CD4-positive, alpha-beta T cell (primary cell): Measurements from ENCODE around the gene SLCO4C1. TPM values are rescaled to one million over a fixed set of nuclear protein-coding genes. Genes with fewer than 3 reads are reported as not detected.

Source experiments
- ATAC-seq: fragments of 200-7000 bp; cut with Tn5 transposase; one replicate; pipeline ENCODE4 v1.10.0; 2022; ENCODE audit warnings: mild to moderate bottlenecking; ENCODE audit not compliant: poor library complexity
- CTCF ChIA-PET: fragments of 350-600 bp; sonication (Branson Sonifier 250); formaldehyde crosslinking; loops from one replicate; lab custom pipeline; 2021; ENCODE audit warnings: antibody characterized with exemption, inconsistent platforms; lab: Charles Lee
- POLR2A ChIA-PET: fragments of 350-600 bp; sonication (Branson Sonifier 250); formaldehyde crosslinking; loops from one replicate; lab custom pipeline; 2021; ENCODE audit warnings: antibody characterized with exemption, inconsistent platforms; lab: Charles Lee
- DNase-seq, 14 experiments: peaks; one replicate each; pipeline ENCODE4 v3.0.0-alpha.2; 2013 to 2020; ENCODE audit warnings: mixed read lengths in 2 of 14
- H3K27ac ChIP-seq, 2 donors: one replicate each; pipeline versions ENCODE4 v1.5.1 to v1.7.0; 2013; ENCODE audit warnings: low read length in 2 of 2, low read depth in 1 of 2, mild to moderate bottlenecking in 1 of 2
- H3K27me3 ChIP-seq, 2 experiments: 1 replicate in 1 of 2; 2 replicates in 1 of 2; pipeline versions ENCODE4 v1.6.1 to v1.7.0; 2013; ENCODE audit warnings: low read length in 2 of 2, control low read depth in 1 of 2, mild to moderate bottlenecking in 1 of 2, moderate library complexity in 1 of 2; ENCODE audit not compliant: insufficient read depth in 2 of 2, control insufficient read depth in 1 of 2
- H3K36me3 ChIP-seq: one replicate; pipeline ENCODE4 v1.6.1; 2013; ENCODE audit warnings: low read length, control low read depth; ENCODE audit not compliant: insufficient read depth
- H3K4me1 ChIP-seq: one replicate; pipeline ENCODE4 v1.6.1; 2013; ENCODE audit warnings: low read length, control low read depth; ENCODE audit not compliant: insufficient read depth
- H3K4me3 ChIP-seq: one replicate; pipeline ENCODE4 v1.5.1; 2013; ENCODE audit warnings: mild to moderate bottlenecking, low read length, moderate library complexity
- H3K9me3 ChIP-seq, 2 experiments: 1 replicate in 1 of 2; 2 replicates in 1 of 2; pipeline versions ENCODE4 v1.6.1 to v1.7.0; 2013; ENCODE audit warnings: low read length in 2 of 2, mild to moderate bottlenecking in 2 of 2, control low read depth in 1 of 2, moderate library complexity in 1 of 2; ENCODE audit not compliant: control insufficient read depth in 1 of 2, insufficient read depth in 1 of 2
- H3K27ac Mint-ChIP-seq: one replicate; pipeline ENCODE4 v1.8.0; 2020; ENCODE audit warnings: mixed read lengths
- H3K27me3 Mint-ChIP-seq: one replicate; pipeline ENCODE4 v1.8.0; 2021; ENCODE audit warnings: mixed read lengths
- H3K36me3 Mint-ChIP-seq: one replicate; pipeline ENCODE4 v1.8.0; 2021; ENCODE audit warnings: low read depth, mixed read lengths
- H3K4me1 Mint-ChIP-seq: one replicate; pipeline ENCODE4 v1.8.0; 2021; ENCODE audit warnings: low read depth, mixed read lengths
- H3K4me3 Mint-ChIP-seq: one replicate; pipeline ENCODE4 v1.8.0; 2020; ENCODE audit warnings: mild to moderate bottlenecking, mixed read lengths
- H3K9me3 Mint-ChIP-seq: one replicate; pipeline ENCODE4 v1.8.0; 2020; ENCODE audit warnings: mixed read lengths
- CTCF ChIP-seq: fragments of 200-600 bp; IDR thresholded peaks from one replicate; pipeline ENCODE4 v1.8.0; 2022; ENCODE audit warnings: antibody characterized with exemption, mild to moderate bottlenecking
- intact Hi-C, 2 experiments: fragments of 100-400 bp; cut with DNase I in 1 of 2; cut with micrococcal nuclease in 1 of 2; formaldehyde crosslinking; loops; one replicate each; pipeline versions ENCODE4 v1.15.1 to v1.9.0; 2023 to 2025; cut with DNase I, micrococcal nuclease
- total RNA-seq, 174 experiments: library from RNA in 2 of 174; stranded (reverse) in 2 of 174; gene quantifications; one replicate each; pipeline ENCODE4 v1.2.3 and lab custom pipeline; 2021 to 2026

Gene SLCO4C1
- total RNA-seq, 2 experiments from 2014 or later = 0.06 to 0.11 TPM

GRCh38 chr5:102295534-102296177, 428 bp downstream of the SLCO4C1 start:
- intact Hi-C loops = no loop called here
- no peak for ATAC-seq
- H3K27ac ChIP-seq = no peak overlapping the region

GRCh38 chr5:102294886-102295395, 1.1 kb downstream of the SLCO4C1 start:
- Mint-ChIP-seq H3K9me3 (no peaks in the 10 kb centered on the region), H3K4me3 (peak overlapping the region; percentile 86), H3K27me3 (peaks cover 5% of the 10 kb centered on the region), H3K27ac (no peak overlapping the region), H3K4me1 (peaks cover 22% of the 10 kb centered on the region), H3K36me3 (no peaks in the 10 kb centered on the region)
- CTCF ChIA-PET = no interaction called here
- POLR2A ChIA-PET = no interaction called here
- intact Hi-C loops = no loop called here
- Histone ChIP-seq H3K4me1 (peaks cover 21% of the 10 kb centered on the region), H3K36me3 (no peaks in the 10 kb centered on the region), H3K9me3 (no peaks in the 10 kb centered on the region), H3K27ac (no peak overlapping the region), H3K27me3 (no peaks in the 10 kb centered on the region), H3K4me3 (no peak overlapping the region)
- ATAC-seq = no peak
- DNase-seq = no peak
- no peak for TF ChIP-seq CTCF

More at GRCh38 chr5:102295534-102296177, 428 bp downstream of the SLCO4C1 start:
- Histone ChIP-seq H3K9me3 (no peaks in the 10 kb centered on the region), H3K27me3 (no peaks in the 10 kb centered on the region), H3K4me3 (peak overlapping the region; percentile 75), H3K4me1 (peaks cover 21% of the 10 kb centered on the region), H3K36me3 (no peaks in the 10 kb centered on the region)
- H3K4me3 Mint-ChIP-seq = peak overlapping the region; percentile 86
- CTCF ChIA-PET = no interaction called here
- H3K4me1 Mint-ChIP-seq = peaks cover 22% of the 10 kb centered on the region
- POLR2A ChIA-PET = no interaction called here
- H3K9me3 Mint-ChIP-seq = no peaks in the 10 kb centered on the region
- peak in 2 of 14 experiments; percentile 2 to 7 for DNase-seq
- no peak for TF ChIP-seq CTCF
- H3K27ac Mint-ChIP-seq = peak overlapping the region; percentile 18
- H3K36me3 Mint-ChIP-seq = no peaks in the 10 kb centered on the region
- peaks cover 5% of the 10 kb centered on the region for H3K27me3 Mint-ChIP-seq

- Histone ChIP-seq H3K27ac (no peak overlapping the region), H3K36me3 (no peaks in the 10 kb centered on the region), H3K9me3 (no peaks in the 10 kb centered on the region), H3K27me3 (no peaks in the 10 kb centered on the region), H3K4me3 (no peak overlapping the region), H3K4me1 (peaks cover 2% of the 10 kb centered on the region)
- ATAC-seq (no peak), DNase-seq (no peak)
- Mint-ChIP-seq H3K9me3 (no peaks in the 10 kb centered on the region), H3K36me3 (no peaks in the 10 kb centered on the region), H3K27ac (no peak overlapping the region), H3K27me3 (peaks cover 4% of the 10 kb centered on the region), H3K4me3 (no peak overlapping the region), H3K4me1 (peaks cover 8% of the 10 kb centered on the region)
- intact Hi-C loops = no loop called here
- TF ChIP-seq CTCF = no peak
- CTCF ChIA-PET = no interaction called here
- POLR2A ChIA-PET = no interaction called here
Observed at GRCh38 chr5:102290004-102290403, 6.1 kb downstream of the SLCO4C1 start.
